Tongue (tissue), 2 donors: ENCODE data around the gene KLHL7. TPM values are rescaled to one million over a fixed set of nuclear protein-coding genes. Genes with fewer than 3 reads are reported as not detected.
"Not testable (repeated sequence)": the region's sequence is repeated elsewhere in the genome, so short reads cannot be mapped to it uniquely, and the experiment has no call there.

Source experiments
- DNase-seq: peaks from one replicate; pipeline ENCODE4 v3.0.0-alpha.2; 2015
- total RNA-seq: library from RNA; depleted of rRNA; stranded (reverse); fragments of >200 nt; gene quantifications from one replicate; pipeline ENCODE4 v1.2.3, GENCODE V29; 2014

KLHL7 gene
- total RNA-seq, 1 donor from 2014 or later = 31.7 TPM

GRCh38 chr7:23218196-23218595, 112.6 kb downstream of the KLHL7 start:
- DNase-seq = no peak

GRCh38 chr7:23220690-23221305, 115.2 kb downstream of the KLHL7 start:
- no peak for DNase-seq

- peak; percentile 81 for DNase-seq
Observed at GRCh38 chr7:23222439-23223030, 117.0 kb downstream of the KLHL7 start.

- not testable (repeated sequence) for DNase-seq
Observed at GRCh38 chr7:23224364-23224763, 118.8 kb downstream of the KLHL7 start.

GRCh38 chr7:23226844-23227450, 121.4 kb downstream of the KLHL7 start:
- no peak for DNase-seq

Other genes with a start within 250 kb of the KLHL7 start
- gene HYCC1, start 91.7 kb upstream of the KLHL7 start, total RNA-seq = 40.4 TPM
- 44.5 TPM for gene NUP42, start 76.3 kb downstream of the KLHL7 start, total RNA-seq
- 120 TPM for gene GPNMB, start 141.0 kb downstream of the KLHL7 start, total RNA-seq
- gene MALSU1, start 193.6 kb downstream of the KLHL7 start, total RNA-seq = 110 TPM